SW 1271 (cell line): ENCODE results near the gene NAV2.
A peak's percentile ranks its signal among the peaks of the same experiment; 100 is the strongest.

Experiments
- DNase-seq, 2 experiments: peaks; one replicate each; lab custom pipeline; 2025; lab: John Stamatoyannopoulos, UW

Gene NAV2

GRCh38 chr11:20085918-20086317 lies 373.3 kb downstream of the NAV2 start:
- DNase-seq = no peak

- no peak for DNase-seq
These were observed 374.5 kb downstream of the NAV2 start for GRCh38 chr11:20087118-20087521.

- DNase-seq = no peak
These were observed 376.0 kb downstream of the NAV2 start for GRCh38 chr11:20088397-20089225.

GRCh38 chr11:20089367-20089766 lies 376.7 kb downstream of the NAV2 start:
- DNase-seq = no peak

GRCh38 chr11:20089796-20090653 lies 377.4 kb downstream of the NAV2 start:
- DNase-seq = no peak

- DNase-seq = no peak
These were observed 378.2 kb downstream of the NAV2 start for GRCh38 chr11:20090654-20091374.

- DNase-seq = no peak
These were observed 381.1 kb downstream of the NAV2 start for GRCh38 chr11:20093775-20094174.

GRCh38 chr11:20095189-20095588 lies 382.6 kb downstream of the NAV2 start:
- DNase-seq = no peak

- DNase-seq = no peak
These were observed 384.9 kb downstream of the NAV2 start for GRCh38 chr11:20097319-20098221.

GRCh38 chr11:20099527-20099926 lies 386.9 kb downstream of the NAV2 start:
- DNase-seq = no peak

- DNase-seq = no peak
These were observed 389.8 kb downstream of the NAV2 start for GRCh38 chr11:20102397-20102796.

- no peak for DNase-seq
These were observed 390.6 kb downstream of the NAV2 start for GRCh38 chr11:20103281-20103680.

GRCh38 chr11:20105427-20105826 lies 392.8 kb downstream of the NAV2 start:
- no peak for DNase-seq

- no peak for DNase-seq
These were observed 397.3 kb downstream of the NAV2 start for GRCh38 chr11:20109731-20110445.

- peak in 1 of 2 experiments; percentile 70 for DNase-seq
These were observed 398.5 kb downstream of the NAV2 start for GRCh38 chr11:20110908-20111669.

GRCh38 chr11:20111871-20112270 lies 399.2 kb downstream of the NAV2 start:
- DNase-seq = no peak

GRCh38 chr11:20112291-20113148 lies 399.9 kb downstream of the NAV2 start:
- DNase-seq = peak; percentile 36 to 90

- no peak for DNase-seq
These were observed 400.5 kb downstream of the NAV2 start for GRCh38 chr11:20113149-20113438.

GRCh38 chr11:20114588-20114987 lies 402.0 kb downstream of the NAV2 start:
- no peak for DNase-seq
